ENCODE data around the gene CDKN1C. TPM values are rescaled to one million over a fixed set of nuclear protein-coding genes. Genes with fewer than 3 reads are reported as not detected.

Gene CDKN1C
- total RNA-seq, 2 experiments from 2014 or later, result 0.41 to 0.69 TPM

DNA sequence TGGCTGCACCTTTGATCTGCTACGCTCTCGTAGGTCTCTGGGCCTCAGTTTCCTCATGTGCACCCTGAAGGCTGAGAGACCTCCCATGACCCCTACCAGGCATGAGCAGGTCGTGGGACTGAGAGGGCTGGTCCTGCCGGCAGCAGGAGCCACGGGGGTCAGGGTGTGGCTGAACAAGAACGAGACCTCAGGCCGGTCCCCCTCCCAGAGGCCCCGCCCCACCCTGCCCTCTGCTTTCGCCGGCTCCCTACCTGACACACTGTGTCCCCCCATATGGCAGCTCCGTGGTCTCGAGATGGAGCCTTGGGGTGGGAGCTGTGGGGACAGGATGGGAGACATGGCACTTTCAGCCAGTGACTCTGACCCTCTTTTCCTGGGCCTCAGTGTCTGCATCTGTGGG, 40.6 kb downstream of the CDKN1C start:
- Mint-ChIP-seq H3K9me3 (no peaks in the 10 kb centered on the region), H3K27ac (no peak overlapping the region), H3K36me3 (no peaks in the 10 kb centered on the region), H3K27me3 (no peaks in the 10 kb centered on the region), H3K4me1 (ENCODE audit: low read depth) (peaks cover 3% of the 10 kb centered on the region), H3K4me3 (no peak overlapping the region)
- ChIA-PET POLR2A (no interaction called here), CTCF (no interaction called here)
- DNase-seq, result no peak
- intact Hi-C loops (cut with micrococcal nuclease), result no loop called here

DNA sequence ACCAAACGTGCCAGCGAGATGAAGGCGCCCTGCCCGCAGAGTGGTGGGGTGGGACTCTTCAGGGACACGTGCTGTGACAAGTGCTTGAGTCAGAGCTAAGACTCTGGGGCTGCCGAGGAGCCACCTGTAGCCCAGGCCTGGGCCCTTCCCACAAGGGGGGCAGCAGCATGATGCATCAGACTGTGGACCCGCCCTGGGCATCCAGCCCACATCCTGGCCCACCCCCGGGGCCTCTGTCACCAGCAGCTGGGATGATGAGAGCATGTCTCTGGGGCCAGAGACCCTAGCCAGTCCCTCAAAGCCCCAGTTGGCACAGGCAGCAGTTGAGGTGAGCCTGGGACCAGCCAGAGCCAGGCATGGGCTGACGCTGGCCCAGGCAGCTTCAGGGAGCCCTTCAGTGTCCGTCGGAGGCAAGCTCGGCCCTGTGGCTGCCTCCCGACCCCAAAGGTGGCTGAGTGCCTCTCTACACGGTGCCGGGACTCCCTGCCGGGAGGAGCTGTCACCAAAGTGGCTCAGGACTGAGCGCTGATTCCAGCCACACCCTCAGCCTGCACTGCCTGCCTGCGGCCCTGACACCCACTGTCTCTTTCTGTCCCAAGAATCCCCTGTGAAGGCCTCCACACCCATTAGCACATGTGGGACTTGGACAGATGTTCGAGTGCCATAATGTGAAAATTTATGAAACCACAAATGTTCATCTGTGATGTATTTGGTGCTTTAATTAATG, 41.3 kb downstream of the CDKN1C start:
- Mint-ChIP-seq H3K27me3 (no peaks in the 10 kb centered on the region), H3K4me1 (ENCODE audit: low read depth) (peaks cover 3% of the 10 kb centered on the region), H3K4me3 (no peak overlapping the region), H3K36me3 (no peaks in the 10 kb centered on the region), H3K27ac (no peak overlapping the region), H3K9me3 (no peaks in the 10 kb centered on the region)
- POLR2A ChIA-PET, result no interaction called here
- no peak for DNase-seq
- intact Hi-C loops (cut with micrococcal nuclease), result no loop called here
- CTCF ChIA-PET, result no interaction called here

DNA sequence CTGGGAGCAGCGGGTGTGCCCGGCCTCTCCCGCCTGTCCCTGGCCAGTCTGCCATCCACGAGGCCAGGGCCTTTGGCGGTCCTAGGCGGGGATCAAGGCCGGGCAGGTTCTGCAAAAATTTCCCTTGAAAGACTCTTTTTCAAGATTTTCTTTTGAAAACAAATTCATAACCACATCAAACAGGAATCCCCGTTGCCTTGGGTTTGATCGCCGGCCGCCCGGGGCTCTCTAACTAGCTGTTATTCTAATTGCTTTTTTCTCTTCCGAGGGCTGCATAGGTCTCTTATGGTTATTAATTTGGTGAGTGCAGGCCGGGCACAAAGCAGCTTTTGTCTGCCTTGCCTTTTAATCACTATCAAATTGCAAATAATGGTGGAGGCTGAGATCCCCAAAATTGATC, 42.0 kb downstream of the CDKN1C start:
- Mint-ChIP-seq H3K9me3 (no peaks in the 10 kb centered on the region), H3K4me1 (ENCODE audit: low read depth) (peaks cover 3% of the 10 kb centered on the region), H3K4me3 (no peak overlapping the region), H3K27me3 (no peaks in the 10 kb centered on the region), H3K27ac (no peak overlapping the region), H3K36me3 (no peaks in the 10 kb centered on the region)
- ChIA-PET POLR2A (no interaction called here), CTCF (no interaction called here)
- no peak for DNase-seq
- intact Hi-C loops (cut with micrococcal nuclease), result no loop called here

DNA sequence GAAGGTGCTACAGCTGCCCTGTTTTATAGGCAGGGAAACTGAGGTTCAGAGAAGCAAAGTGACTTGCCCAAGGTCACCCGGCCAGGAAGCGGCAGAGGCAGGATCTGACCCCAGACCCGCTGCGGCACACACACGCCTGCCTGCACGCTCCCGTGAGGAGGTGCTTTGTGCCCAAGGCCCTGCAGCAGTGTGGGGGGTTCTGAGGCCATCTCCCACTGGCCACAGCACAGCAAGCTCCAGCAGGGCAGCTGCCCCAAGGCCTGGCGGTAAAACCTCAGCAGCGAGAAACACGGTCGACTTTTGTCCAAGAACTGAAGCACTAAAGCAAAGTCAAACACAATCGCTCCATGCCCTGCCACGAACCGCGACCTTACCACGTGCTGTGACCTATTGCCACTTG, 42.7 kb downstream of the CDKN1C start:
- intact Hi-C loops (cut with micrococcal nuclease), result no loop called here
- Mint-ChIP-seq H3K27ac (no peak overlapping the region), H3K4me1 (ENCODE audit: low read depth) (peaks cover 3% of the 10 kb centered on the region), H3K9me3 (no peaks in the 10 kb centered on the region), H3K36me3 (no peaks in the 10 kb centered on the region), H3K27me3 (no peaks in the 10 kb centered on the region), H3K4me3 (no peak overlapping the region)
- DNase-seq, result no peak
- ChIA-PET CTCF (no interaction called here), POLR2A (no interaction called here)

DNA sequence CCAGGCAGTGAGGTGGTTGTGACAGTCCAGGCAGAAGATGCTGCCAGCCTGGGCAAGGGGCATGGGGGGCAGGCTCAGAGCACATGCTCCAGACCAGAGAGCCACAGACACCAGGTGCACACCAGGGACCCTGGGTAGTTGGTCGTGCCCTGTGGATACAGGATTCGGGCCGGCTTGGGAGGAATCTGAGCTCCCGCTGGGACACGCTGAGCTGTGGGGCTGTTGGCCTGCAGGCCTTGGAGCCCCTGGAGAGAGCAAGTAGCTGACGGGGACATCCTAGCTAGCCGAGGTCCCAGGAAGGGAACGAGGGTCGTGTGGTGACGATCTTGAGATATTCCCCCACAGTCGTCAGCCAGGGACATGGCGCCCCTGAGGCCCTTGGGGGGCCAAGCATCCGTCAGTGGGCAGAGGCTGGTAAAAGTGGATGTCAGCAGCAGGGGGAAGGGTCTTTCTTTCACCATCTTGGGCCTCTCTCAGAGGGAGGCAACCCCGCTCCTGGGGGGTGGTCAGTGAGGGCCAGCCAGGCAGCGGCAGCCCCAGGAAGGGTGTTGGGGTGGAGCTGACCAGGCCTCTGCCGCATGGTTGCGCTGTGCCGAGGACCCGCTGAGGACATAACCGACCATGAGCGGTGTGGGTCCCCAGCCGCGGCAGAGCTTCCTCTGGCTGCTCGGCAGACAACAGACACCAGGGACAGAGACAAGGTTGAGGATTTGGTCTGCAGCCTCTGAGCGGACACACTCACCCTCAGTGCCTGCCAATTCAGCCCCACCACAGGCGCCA, 44.0 kb downstream of the CDKN1C start:
- no peaks in the 10 kb centered on the region for H3K9me3 Mint-ChIP-seq
- H3K4me1 Mint-ChIP-seq (ENCODE audit: low read depth), result peaks cover 3% of the 10 kb centered on the region
- H3K36me3 Mint-ChIP-seq, result no peaks in the 10 kb centered on the region
- H3K27me3 Mint-ChIP-seq, result no peaks in the 10 kb centered on the region
- no peak overlapping the region for H3K27ac Mint-ChIP-seq
- ChIA-PET CTCF (no interaction called here), POLR2A (no interaction called here)
- no peak overlapping the region for H3K4me3 Mint-ChIP-seq
- intact Hi-C loops (cut with micrococcal nuclease), result no loop called here
- DNase-seq, result no peak

DNA sequence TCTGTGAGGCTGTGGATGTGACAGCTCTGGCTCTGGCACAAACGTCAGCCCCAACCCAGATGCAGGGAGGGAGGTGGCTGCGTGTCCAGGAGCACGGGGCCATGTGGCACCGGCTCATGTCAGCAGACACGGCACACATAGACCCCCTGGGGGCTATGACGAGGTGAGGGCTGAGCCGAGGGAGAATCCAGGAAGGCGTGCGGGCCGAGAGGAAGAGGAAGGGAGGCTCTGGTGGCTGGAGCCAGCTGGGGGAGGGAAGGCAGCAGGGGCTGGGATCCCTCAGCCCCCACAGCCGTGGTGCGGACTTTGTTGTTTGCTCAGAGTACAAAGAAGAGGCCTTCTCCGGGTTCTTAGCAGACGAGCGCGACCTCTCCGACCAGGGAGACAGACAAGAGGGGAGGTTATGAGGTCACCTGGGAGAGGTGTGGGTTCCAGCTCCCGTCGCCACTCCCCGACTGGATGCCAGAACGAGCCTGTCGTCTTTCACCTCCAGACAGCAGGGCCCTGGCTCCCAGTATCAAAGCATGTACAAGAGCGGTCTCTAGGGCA, 46.1 kb downstream of the CDKN1C start:
- Mint-ChIP-seq H3K27ac (no peak overlapping the region), H3K4me3 (no peak overlapping the region), H3K27me3 (no peaks in the 10 kb centered on the region), H3K9me3 (no peaks in the 10 kb centered on the region), H3K36me3 (no peaks in the 10 kb centered on the region), H3K4me1 (ENCODE audit: low read depth) (peaks cover 3% of the 10 kb centered on the region)
- ChIA-PET POLR2A (no interaction called here), CTCF (no interaction called here)
- no peak for DNase-seq
- intact Hi-C loops (cut with micrococcal nuclease), result no loop called here

DNA sequence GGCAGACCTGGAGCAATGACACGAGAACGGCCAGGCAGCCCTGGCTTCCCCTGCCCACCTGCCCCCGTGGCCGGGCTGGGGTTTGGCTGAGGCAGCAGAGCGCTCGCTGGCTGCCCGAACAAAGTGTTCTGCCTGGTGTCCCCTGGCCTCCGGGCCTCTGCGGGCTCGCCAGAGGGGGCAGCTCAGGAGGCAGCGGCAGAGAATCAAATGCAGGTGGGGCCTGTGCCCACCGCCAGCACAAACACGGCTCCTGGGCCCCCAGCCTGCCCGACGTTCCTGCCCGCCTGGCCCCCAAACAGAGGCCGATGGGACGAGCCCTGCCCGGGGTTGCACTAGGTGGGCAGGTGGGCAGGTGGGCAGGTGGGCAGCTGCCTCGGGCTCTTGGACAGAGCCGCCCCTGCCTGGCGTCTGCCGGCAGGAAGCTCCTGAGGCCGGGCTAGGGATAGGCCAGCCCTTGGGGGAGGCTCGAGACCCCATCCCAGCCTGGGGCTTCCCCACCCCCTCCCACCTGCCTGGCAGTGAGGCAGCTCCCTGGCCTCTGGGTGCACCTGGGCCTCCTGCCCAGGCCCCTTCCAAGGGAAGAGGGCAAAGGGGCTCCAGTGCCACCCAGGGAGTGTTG, 46.8 kb downstream of the CDKN1C start:
- intact Hi-C loops (cut with micrococcal nuclease), result no loop called here
- H3K27ac Mint-ChIP-seq, result no peak overlapping the region
- ChIA-PET POLR2A (no interaction called here), CTCF (no interaction called here)
- H3K27me3 Mint-ChIP-seq, result no peaks in the 10 kb centered on the region
- H3K36me3 Mint-ChIP-seq, result no peaks in the 10 kb centered on the region
- no peak overlapping the region for H3K4me3 Mint-ChIP-seq
- H3K9me3 Mint-ChIP-seq, result no peaks in the 10 kb centered on the region
- H3K4me1 Mint-ChIP-seq (ENCODE audit: low read depth), result peaks cover 1% of the 10 kb centered on the region
- DNase-seq, result no peak

DNA sequence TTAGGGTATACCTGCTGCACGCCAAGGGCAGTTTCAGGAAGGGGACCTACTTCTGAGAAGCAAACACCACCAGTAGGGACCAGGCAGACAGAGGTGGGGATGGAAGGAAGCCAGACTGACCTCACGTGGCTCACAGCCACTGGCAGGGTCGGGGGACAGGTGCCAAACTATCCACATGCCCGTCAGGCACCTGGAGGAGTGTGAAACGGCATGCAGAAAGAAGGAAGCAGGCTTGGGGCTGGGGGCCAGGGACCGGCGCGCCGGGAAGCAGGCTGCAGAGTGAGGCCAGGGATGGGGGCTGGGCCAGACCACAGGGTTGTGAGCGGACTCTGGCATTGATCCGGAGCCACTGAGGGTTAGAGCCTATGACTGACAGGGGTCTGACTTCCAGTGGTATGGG, 47.5 kb downstream of the CDKN1C start:
- H3K4me1 Mint-ChIP-seq (ENCODE audit: low read depth), result no peaks in the 10 kb centered on the region
- no peak overlapping the region for H3K27ac Mint-ChIP-seq

DNA sequence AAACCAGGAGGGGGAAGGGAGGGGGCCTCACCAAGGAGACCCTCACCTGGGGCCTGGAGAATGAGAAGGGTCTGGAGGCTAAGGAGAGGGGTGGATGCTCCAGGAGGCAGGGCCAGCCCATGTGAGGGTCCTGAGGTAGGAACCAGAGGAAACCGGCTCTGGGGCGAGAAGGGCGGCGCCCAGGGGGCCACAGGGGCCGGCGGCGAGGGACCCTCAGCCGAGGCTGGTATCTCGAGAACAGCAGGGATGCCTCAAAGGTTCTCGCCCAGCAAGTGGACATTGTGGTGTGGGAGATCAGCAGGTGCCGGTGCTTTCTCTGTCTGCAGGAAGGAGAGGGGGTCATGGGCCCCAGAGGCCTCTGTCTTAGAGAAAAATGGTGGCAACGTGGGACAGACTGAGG, 47.9 kb downstream of the CDKN1C start:
- H3K27me3 Mint-ChIP-seq, result no peaks in the 10 kb centered on the region
- no peak overlapping the region for H3K27ac Mint-ChIP-seq
- ChIA-PET POLR2A (no interaction called here), CTCF (no interaction called here)
- H3K4me1 Mint-ChIP-seq (ENCODE audit: low read depth), result no peaks in the 10 kb centered on the region
- no peaks in the 10 kb centered on the region for H3K9me3 Mint-ChIP-seq
- intact Hi-C loops (cut with micrococcal nuclease), result no loop called here
- H3K36me3 Mint-ChIP-seq, result no peaks in the 10 kb centered on the region
- DNase-seq, result no peak
- no peak overlapping the region for H3K4me3 Mint-ChIP-seq

More for the DNA sequence above, 47.5 kb downstream of the CDKN1C start:
- intact Hi-C loops (cut with micrococcal nuclease), result no loop called here
- DNase-seq, result no peak
- no peaks in the 10 kb centered on the region for H3K9me3 Mint-ChIP-seq
- no peaks in the 10 kb centered on the region for H3K27me3 Mint-ChIP-seq
- POLR2A ChIA-PET, result no interaction called here
- CTCF ChIA-PET, result no interaction called here
- no peak overlapping the region for H3K4me3 Mint-ChIP-seq
- no peaks in the 10 kb centered on the region for H3K36me3 Mint-ChIP-seq

DNA sequence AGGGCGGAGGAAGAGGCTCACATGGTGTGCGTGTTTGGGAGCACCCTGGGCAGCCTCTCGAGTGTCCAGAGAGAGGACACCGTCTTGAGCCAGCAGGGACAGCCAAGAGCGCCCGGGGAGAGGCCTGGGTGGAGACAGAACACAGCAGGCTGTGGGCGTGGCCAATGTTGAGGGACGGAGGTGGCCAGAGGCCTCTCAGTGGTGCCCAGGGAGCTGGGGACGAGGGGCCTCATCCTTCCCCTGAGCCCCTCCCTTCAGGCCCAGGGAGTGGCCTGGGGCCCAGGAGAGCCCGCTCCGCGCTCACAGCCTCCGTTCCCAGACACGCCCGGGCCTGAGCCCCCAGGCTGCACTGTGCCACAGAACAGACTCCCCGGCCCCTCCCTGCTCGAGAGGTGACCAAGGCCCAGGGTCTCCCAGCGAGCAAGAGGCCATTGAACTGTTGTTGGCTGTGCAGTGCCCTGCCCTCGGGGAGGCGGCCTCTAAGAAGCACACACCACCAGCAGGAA, 48.4 kb downstream of the CDKN1C start:
- Mint-ChIP-seq H3K27me3 (no peaks in the 10 kb centered on the region), H3K4me1 (ENCODE audit: low read depth) (no peaks in the 10 kb centered on the region), H3K9me3 (no peaks in the 10 kb centered on the region), H3K27ac (no peak overlapping the region), H3K4me3 (no peak overlapping the region), H3K36me3 (no peaks in the 10 kb centered on the region)
- no peak for DNase-seq
- ChIA-PET POLR2A (no interaction called here), CTCF (no interaction called here)
- intact Hi-C loops (cut with micrococcal nuclease), result no loop called here

DNA sequence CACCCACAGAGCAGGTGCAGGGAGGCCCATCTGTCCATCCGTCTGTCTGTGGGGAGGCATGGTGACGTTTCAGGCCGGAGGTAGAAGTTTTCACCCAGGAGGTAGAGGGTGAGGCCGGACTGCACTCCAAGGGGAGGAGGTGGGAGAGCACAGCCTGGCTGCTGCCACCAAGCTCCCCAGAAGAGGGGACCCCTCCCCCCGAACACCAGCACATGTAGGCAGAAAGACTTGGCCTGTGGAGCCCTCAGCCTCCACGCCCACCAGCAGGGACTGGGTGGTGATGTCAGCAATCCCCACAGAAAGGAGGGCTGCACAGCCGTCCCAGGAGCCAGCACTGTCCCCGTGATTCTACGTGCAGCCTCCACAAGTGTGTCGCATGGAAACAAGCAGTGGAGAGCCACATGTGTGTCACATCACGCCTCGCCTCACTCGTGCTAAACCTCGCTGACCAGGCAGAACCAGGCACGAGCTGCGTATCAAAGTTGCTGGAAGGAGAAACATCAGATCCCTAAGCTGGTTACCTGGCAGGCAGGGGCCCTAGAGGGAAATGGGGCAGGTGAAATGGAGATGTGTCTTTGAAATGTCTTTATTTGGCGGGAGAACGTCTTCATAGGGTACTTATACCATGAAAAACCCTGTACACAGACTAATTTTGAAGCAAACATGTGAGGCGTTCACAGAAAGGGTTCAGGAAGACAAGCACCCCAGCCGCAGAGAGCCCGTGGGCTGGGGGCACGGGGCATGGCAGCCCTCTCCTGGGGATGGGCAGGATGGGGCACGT, 49.1 kb downstream of the CDKN1C start:
- ChIA-PET POLR2A (no interaction called here), CTCF (no interaction called here)
- Mint-ChIP-seq H3K4me1 (ENCODE audit: low read depth) (no peaks in the 10 kb centered on the region), H3K36me3 (no peaks in the 10 kb centered on the region), H3K27ac (no peak overlapping the region), H3K9me3 (no peaks in the 10 kb centered on the region), H3K27me3 (no peaks in the 10 kb centered on the region), H3K4me3 (no peak overlapping the region)
- no peak for DNase-seq
- intact Hi-C loops (cut with micrococcal nuclease), result no loop called here

DNA sequence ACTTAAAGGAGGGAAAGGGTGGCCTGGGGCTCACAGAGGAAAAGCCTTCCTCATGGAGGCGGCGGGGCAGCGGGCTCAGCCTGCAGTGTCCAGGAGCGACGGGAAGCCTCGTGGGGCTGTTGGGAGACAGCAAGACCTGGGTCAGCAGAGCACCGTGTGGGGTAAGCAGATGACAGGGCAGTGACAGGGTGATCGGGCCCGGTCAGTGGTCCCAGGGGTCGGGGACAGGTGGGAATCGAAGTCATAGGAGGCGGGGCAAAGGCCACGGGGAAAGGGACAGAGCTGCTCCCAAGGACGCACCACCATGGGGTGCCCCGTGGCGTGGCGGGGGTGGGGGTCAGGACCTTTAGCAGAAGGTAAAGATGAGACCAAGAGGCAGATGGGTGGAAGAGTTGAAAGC, 49.8 kb downstream of the CDKN1C start:
- Mint-ChIP-seq H3K27ac (no peak overlapping the region), H3K36me3 (no peaks in the 10 kb centered on the region), H3K9me3 (no peaks in the 10 kb centered on the region), H3K4me1 (ENCODE audit: low read depth) (no peaks in the 10 kb centered on the region), H3K27me3 (no peaks in the 10 kb centered on the region), H3K4me3 (no peak overlapping the region)
- no peak for DNase-seq
- CTCF ChIA-PET, result no interaction called here
- intact Hi-C loops (cut with micrococcal nuclease), result no loop called here
- POLR2A ChIA-PET, result no interaction called here

Measured in activated CD4-positive, alpha-beta memory T cell treated with anti-CD3 and anti-CD28 coated beads for 36 hours (primary cell).